Erythroblast (primary cell): ENCODE results near the gene PCLO.

Experiments used
- GATA1 ChIP-seq: IDR thresholded peaks from 2 replicates; pipeline ENCODE4 v1.6.1; 2011; ENCODE audit warnings: low read depth, mild to moderate bottlenecking, control low read depth, low read length, moderate library complexity
- POLR2A ChIP-seq: IDR thresholded peaks from 2 replicates; pipeline ENCODE4 v1.6.1; 2011; ENCODE audit warnings: mild to moderate bottlenecking, low read length

GRCh38 chr7:83161899-83162401 is 734 bp downstream of the PCLO start:
- TF ChIP-seq POLR2A (no peak), GATA1 (no peak)
